Spleen (tissue), 7 donors: ENCODE data around the gene LPP.

Experiments
- POLR2AphosphoS5 ChIP-seq, 3 donors: sonication (generic); formaldehyde crosslinking; IDR thresholded peaks; one replicate each; pipeline ENCODE4 v1.5.1; 2017; ENCODE audit warnings: antibody characterized with exemption in 3 of 3
- TF ChIP-seq, protein P1 (sequence below), 11 experiments: fragments of 200-600 bp in 7 of 11; fragments of 450-650 bp in 4 of 11; sonication (generic) in 4 of 11; IDR thresholded peaks in 8 of 11; conservative IDR thresholded peaks in 3 of 11; 1 replicate in 7 of 11; 2 replicates in 4 of 11; pipeline versions ENCODE4 v1.4.0 to v1.8.0; 2016 to 2021; ENCODE audit warnings: antibody characterized with exemption in 11 of 11, inconsistent platforms in 4 of 11, mild to moderate bottlenecking in 1 of 11
- donor health status: DM: no; HTN: no; CAD: no; lungs with moderate emphysema.
- donor health status: DM: no; HTN: no; CAD: no.
- donor health status: DM: no; HTN: no; CAD: no.

DNA sequence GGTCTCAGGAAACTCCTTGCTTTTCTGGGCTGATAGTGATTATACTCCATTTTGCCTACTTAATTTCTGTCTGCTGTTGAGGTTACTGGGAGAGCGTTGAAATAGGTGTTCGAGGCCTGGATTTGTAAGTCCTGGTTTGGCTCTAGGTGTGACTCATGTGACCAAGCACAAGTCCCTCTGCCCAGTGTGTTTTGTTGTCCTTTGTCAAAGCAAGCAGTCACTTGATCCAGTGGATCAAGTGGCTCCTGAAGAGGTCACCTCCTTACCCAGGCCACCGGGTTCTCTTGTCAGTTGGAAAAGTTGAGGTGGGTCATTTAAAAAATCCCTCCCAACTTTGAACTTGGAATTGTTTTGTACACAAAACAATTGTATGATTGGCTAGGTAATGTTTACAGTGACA, 70.0 kb downstream of the LPP start:
- TF ChIP-seq, protein P1, sequence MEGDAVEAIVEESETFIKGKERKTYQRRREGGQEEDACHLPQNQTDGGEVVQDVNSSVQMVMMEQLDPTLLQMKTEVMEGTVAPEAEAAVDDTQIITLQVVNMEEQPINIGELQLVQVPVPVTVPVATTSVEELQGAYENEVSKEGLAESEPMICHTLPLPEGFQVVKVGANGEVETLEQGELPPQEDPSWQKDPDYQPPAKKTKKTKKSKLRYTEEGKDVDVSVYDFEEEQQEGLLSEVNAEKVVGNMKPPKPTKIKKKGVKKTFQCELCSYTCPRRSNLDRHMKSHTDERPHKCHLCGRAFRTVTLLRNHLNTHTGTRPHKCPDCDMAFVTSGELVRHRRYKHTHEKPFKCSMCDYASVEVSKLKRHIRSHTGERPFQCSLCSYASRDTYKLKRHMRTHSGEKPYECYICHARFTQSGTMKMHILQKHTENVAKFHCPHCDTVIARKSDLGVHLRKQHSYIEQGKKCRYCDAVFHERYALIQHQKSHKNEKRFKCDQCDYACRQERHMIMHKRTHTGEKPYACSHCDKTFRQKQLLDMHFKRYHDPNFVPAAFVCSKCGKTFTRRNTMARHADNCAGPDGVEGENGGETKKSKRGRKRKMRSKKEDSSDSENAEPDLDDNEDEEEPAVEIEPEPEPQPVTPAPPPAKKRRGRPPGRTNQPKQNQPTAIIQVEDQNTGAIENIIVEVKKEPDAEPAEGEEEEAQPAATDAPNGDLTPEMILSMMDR (IDR thresholded peaks at IDR 0.05 in 8 of 11, conservative IDR thresholded peaks at IDR 0.05 in 3 of 11): no peak
- TF ChIP-seq POLR2AphosphoS5 (IDR thresholded peaks at IDR 0.05): no peak
